Brain microvascular endothelial cell (primary cell): ENCODE data around the gene C6orf120.

Source experiments
- DNase-seq: peaks from one replicate; pipeline ENCODE4 v3.0.0-alpha.2; 2020
- H3K27ac ChIP-seq: fragments of 250-450 bp; sonication (Bioruptor Pico); 2 replicates; pipeline ENCODE4 v1.5.1; 2020; ENCODE audit warnings: mild to moderate bottlenecking, moderate library complexity
- H3K27me3 ChIP-seq: fragments of 250-450 bp; sonication (Bioruptor Pico); replicated peaks from 2 replicates; pipeline ENCODE4 v1.5.1; 2020; ENCODE audit warnings: mild to moderate bottlenecking
- H3K36me3 ChIP-seq: fragments of 250-450 bp; sonication (Bioruptor Pico); replicated peaks from 2 replicates; pipeline ENCODE4 v1.5.1; 2020; ENCODE audit warnings: mild to moderate bottlenecking
- H3K4me3 ChIP-seq: 2 replicates; pipeline ENCODE4 v1.5.1; 2011; ENCODE audit warnings: low read depth, mild to moderate bottlenecking, control low read depth, low read length, moderate library complexity
- CTCF ChIP-seq: IDR thresholded peaks from 2 replicates; pipeline ENCODE4 v1.5.1; 2011; ENCODE audit warnings: low read depth, mild to moderate bottlenecking, moderate library complexity, low read length, control low read depth, inconsistent platforms; ENCODE audit errors: missing control alignments
- in situ Hi-C: cut with HindIII; loops from 2 replicates; pipeline ENCODE4 v1.10.0; 2017; ENCODE audit warnings: low sequenced_read_pairs, low pct_ligation_motif_present

The C6orf120 gene

GRCh38 chr6:169723200-169723909 is 21.4 kb downstream of the C6orf120 start:
- Histone ChIP-seq H3K27ac (peak overlapping the region; percentile 65), H3K27me3 (no peaks in the 10 kb centered on the region), H3K36me3 (no peaks in the 10 kb centered on the region), H3K4me3 (peak overlapping the region; percentile 72)
- peak; percentile 38 for DNase-seq
- in situ Hi-C loops, result no loop called here
- no peak for TF ChIP-seq CTCF

- no peak for TF ChIP-seq CTCF
- H3K4me3 ChIP-seq, result peak overlapping the region; percentile 72
- in situ Hi-C loops, result no loop called here
Observed at GRCh38 chr6:169723991-169724493, 22.1 kb downstream of the C6orf120 start.

GRCh38 chr6:169724494-169725124 is 22.7 kb downstream of the C6orf120 start, which contains the start of gene PHF10:
PHF10 (minus strand) TSS chr6:169724500; CDS start chr6:169723931, 569 bp downstream.
- in situ Hi-C loops, result no loop called here
- TF ChIP-seq CTCF, result no peak

More at GRCh38 chr6:169723991-169724493, 22.1 kb downstream of the C6orf120 start:
- H3K27ac ChIP-seq, result peak overlapping the region; percentile 50
- no peaks in the 10 kb centered on the region for H3K36me3 ChIP-seq
- no peak for DNase-seq
- H3K27me3 ChIP-seq, result no peaks in the 10 kb centered on the region

GRCh38 chr6:169725125-169726048 is 23.5 kb downstream of the C6orf120 start:
- Histone ChIP-seq H3K4me3 (peak overlapping the region; percentile 68), H3K27me3 (no peaks in the 10 kb centered on the region), H3K27ac (peak overlapping the region; percentile 47), H3K36me3 (no peaks in the 10 kb centered on the region)
- TF ChIP-seq CTCF, result no peak
- peak; percentile 79 for DNase-seq
- in situ Hi-C loops, result no loop called here

More at GRCh38 chr6:169724494-169725124, 22.7 kb downstream of the C6orf120 start, which contains the start of gene PHF10:
- DNase-seq, result no peak
- no peaks in the 10 kb centered on the region for H3K36me3 ChIP-seq
- no peaks in the 10 kb centered on the region for H3K27me3 ChIP-seq
- peak within 1 kb of the TSS; percentile 72 for H3K4me3 ChIP-seq
- H3K27ac ChIP-seq, result peak within 1 kb of the TSS; percentile 65

- H3K27ac ChIP-seq, result no peak overlapping the region
- TF ChIP-seq CTCF, result no peak
- in situ Hi-C loops, result no loop called here
- no peak for DNase-seq
- no peaks in the 10 kb centered on the region for H3K36me3 ChIP-seq
- H3K27me3 ChIP-seq, result no peaks in the 10 kb centered on the region
- H3K4me3 ChIP-seq, result no peak overlapping the region
Observed at GRCh38 chr6:169726049-169726400, 24.1 kb downstream of the C6orf120 start.
